Hematopoietic multipotent progenitor cell treated with erythropoietin and hydrocortisone succinate and interleukin-3 and kit ligand, for 8 days (in vitro differentiated cells): ENCODE measurements around the gene ALK.
"Not testable (repeated sequence)": the region's sequence is repeated elsewhere in the genome, so short reads cannot be mapped to it uniquely, and the experiment has no call there.

ENCODE experiments used
- DNase-seq: peaks from one replicate; pipeline ENCODE4 v3.0.0-alpha.2; 2015

The ALK gene

DNA sequence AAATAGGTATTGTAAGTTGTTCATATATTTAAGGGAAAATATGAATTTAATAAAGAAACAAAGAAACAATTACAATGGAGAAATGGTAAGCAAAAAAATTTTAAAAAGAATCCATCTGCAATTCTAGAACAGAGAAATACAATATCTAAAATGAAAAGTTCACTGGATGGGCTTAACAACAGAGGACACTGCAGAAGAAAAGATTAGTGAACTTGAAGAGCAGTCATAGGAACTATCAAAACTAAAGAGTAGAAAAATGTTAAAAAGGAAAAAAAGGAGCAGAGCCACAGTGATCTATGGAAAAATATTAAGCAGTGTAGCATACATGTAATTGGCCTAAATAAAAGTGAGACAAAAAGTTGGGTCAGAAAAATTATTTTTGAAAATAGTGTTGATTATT is 83.5 kb downstream of the ALK start:
- no peak for DNase-seq

- DNase-seq = no peak
Measured at GRCh38 chr2:29834624-29835023, 86.8 kb downstream of the ALK start.

GRCh38 chr2:29834036-29834540 is 87.3 kb downstream of the ALK start:
- no peak for DNase-seq

- DNase-seq = no peak
Measured at GRCh38 chr2:29831560-29831959, 89.8 kb downstream of the ALK start.

GRCh38 chr2:29829841-29830240 is 91.5 kb downstream of the ALK start:
- DNase-seq = no peak

GRCh38 chr2:29824145-29824544 is 97.2 kb downstream of the ALK start:
- not testable (repeated sequence) for DNase-seq

- no peak for DNase-seq
Measured at GRCh38 chr2:29821591-29821990, 99.8 kb downstream of the ALK start.

DNA sequence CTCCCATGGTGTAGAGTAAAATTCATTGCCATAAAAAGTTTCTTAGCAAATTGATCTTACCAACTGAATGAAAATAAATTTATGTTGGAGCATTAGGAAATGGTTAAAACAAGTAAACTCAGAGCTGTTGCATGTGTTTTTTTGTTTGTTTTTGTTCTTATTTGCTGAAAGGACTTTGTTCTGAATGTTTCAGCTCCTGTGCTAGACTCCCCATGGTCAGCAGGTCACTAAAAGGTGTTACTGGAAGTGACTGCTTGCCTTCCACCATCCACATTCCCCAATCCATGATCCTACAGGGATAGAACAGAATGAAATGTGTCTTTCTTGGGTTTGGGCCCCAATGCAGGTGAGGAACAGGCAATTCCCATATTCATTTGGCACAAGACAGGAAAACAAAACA is 101.8 kb downstream of the ALK start:
- DNase-seq = no peak

- no peak for DNase-seq
Measured at GRCh38 chr2:29817801-29818680, 103.3 kb downstream of the ALK start.

DNA sequence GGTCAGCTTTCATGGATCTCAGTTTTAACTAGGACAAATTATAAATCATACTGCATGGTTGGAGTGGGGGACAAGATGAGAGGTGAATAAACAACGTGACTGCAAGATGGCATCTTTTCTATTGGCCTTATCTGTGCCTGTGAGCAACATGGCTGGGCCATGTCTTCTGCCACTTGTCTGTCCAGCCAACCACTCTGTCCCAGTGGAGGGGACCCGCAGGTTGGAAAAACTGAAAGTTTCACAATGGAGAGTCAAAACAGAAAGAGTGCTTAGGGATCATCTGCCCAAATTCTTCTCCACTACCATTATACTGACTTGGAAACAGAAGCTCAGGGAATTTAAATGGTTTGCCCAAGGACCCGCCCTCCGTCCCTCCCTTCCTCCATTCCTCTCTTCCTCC is 104.1 kb downstream of the ALK start:
- DNase-seq = no peak

DNA sequence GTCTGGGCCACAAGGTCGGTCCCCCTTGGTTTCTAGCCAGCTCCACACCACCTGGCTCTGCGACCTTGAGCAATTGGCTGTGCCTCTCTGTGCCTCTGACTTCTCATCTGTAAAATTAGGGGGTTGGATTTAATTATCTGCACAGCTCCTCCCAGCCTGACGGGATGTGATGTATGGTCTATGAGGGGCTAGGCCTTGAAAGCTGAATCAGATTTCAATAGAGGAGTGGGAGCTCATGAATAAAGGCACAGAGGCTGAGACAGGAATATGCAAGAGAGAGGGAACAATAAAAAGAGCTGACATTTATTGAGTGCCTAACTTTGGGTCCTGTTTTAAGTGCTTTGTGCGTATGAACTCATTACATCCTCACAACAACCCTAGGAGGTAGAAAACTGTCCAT is 104.7 kb downstream of the ALK start:
- DNase-seq = no peak

GRCh38 chr2:29811378-29811777 is 110.0 kb downstream of the ALK start:
- no peak for DNase-seq

GRCh38 chr2:29810956-29811355 is 110.4 kb downstream of the ALK start:
- no peak for DNase-seq

DNA sequence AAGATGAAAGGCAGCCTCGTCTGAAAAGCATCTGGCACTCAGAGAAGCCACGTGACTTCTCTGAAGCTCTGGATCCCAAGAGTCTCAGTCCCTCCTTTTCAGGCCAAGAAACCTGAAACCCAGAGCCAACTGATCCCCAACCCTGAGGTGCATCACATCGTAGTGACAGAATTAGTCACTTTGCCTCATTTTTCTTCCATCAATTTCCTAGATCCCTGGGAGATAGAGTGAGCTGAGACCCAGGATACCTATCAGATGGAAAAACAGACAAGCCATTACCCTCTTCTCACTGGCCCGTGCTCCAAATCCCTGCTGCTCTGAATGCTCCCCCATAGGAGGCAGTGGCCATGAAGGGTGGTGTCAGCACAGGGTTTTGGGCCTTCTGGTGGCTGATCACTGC is 113.1 kb downstream of the ALK start:
- no peak for DNase-seq

DNA sequence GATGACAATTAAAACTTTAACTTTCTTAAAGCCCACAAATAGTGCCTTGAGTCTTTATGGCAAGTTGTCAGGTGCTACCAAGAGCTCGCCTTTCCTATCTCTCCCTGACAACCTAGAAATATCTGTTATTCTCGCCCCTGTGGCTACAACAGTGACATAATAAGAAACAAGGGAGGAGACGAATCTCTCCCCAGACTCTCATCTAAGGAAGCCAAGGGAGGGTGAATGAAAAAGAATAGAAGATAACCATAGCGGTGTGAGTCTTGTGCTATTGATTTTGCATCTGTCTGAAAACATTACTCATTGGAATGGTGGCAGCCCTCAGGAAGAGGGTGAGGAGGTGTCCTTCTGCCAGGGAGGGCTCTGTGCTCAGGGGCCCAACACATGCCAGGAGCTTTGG is 114.3 kb downstream of the ALK start:
- DNase-seq = no peak

DNA sequence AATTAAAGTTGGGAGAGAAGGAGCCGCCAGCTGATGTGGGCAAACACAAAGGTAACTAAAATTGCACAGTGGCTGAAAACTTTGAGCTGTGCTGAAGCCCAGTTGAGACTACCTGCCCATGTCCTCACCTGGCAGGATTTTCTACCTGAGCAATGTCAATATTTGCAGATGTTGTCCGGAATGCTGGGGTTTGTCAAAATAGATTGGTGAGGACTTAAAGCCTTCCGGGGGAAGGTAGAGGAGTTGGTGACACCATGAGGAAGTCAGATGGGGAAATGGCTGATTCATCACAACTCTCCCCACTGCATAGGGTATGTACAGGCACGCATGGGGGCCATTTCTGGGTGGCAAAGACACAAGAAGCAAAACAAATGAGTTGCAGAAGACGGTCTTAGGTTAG is 114.9 kb downstream of the ALK start:
- no peak for DNase-seq

DNA sequence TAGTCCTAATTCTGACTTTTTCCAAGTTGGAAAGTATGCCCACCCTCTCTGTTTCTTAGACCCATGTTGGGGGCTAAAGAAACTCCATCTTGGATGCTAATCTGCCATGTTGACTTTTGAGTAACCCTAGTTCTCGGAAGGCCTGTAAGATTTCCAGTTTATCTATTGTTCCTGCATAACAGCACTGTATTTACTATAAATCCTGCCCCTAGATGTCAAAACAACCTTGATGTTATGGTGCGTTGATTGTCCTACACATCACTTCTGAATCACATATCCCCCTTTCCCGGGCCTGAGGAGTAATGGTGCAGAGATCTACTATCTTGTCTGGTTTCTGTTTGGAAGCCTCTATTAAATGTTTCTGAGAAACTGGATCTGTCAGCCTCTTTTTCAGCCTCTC is 116.7 kb downstream of the ALK start:
- no peak for DNase-seq

GRCh38 chr2:29803537-29803936 is 117.8 kb downstream of the ALK start:
- no peak for DNase-seq

DNA sequence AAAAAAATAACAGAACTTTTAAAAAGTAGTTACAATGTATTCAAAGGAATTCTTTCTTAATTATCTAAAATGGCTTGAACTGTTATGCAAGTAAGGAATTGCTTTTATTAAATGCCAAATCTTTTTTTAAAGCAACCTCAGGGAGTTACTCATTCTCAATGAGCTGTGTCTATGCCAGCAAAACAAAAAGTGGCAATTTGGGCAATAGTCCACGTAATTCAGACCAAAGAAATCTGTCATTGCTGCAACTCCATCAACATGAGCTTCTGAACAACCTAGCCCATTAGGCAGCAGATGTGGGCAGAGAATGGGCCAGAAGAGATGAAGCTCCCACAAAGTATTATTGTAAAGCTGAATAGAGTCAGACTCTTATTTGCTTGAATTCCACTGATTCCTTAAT is 118.4 kb downstream of the ALK start:
- DNase-seq = no peak

GRCh38 chr2:29799628-29800027 is 121.8 kb downstream of the ALK start:
- DNase-seq = no peak

DNA sequence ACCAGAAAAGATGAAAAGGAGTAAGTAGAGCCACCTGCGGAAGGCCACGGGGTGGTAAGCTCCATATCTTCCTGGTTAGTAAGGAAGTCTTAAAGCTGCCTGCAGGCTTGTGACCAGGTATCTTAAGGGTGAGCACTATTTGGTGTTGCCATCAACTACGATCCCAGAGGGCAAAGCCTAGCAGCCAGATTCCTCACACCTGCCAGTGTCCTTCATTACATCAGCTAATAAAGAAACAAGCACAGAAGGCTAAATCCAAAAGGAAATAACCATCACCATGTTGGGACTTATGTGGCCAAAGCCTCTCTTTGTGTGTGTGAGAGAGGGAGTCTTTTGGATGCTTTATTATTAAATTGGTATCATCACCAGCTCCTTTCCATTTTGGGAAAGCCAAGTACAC is 123.5 kb downstream of the ALK start:
- DNase-seq = no peak

DNA sequence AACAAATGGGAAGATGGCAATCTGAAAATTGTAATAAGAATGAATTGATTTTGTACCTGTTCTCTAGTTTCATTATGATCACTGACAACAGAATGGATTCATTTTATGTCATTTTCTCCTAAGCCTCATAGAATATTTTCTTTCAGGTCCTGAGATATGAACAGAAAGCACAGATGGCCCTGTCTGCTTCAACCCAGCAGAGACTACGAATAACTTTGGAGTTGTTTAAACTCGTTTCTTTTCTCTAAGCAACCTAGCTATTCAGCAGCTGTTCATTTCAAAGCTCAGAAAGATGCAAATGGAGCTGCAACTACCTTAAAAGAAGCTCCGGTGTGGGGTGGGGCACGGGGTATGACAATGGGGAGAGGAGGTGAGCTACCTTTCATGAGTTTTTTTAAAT is 124.9 kb downstream of the ALK start:
- no peak for DNase-seq

GRCh38 chr2:29789911-29790485 is 131.4 kb downstream of the ALK start:
- DNase-seq = no peak
